Neural cell (in vitro differentiated cells): ENCODE results near the gene TFCP2L1. TPM values are rescaled to one million over a fixed set of nuclear protein-coding genes. Genes with fewer than 3 reads are reported as not detected.

ENCODE experiments used
- H2AFZ ChIP-seq: fragments of 200-600, 300-800 bp; sonication (generic), shearing (Covaris generic); 2 replicates; pipeline ENCODE4 v1.6.0; 2014; ENCODE audit warnings: low read depth, mild to moderate bottlenecking, antibody characterized with exemption, low read length, moderate library complexity
- H3F3A ChIP-seq: fragments of 200-600 bp; shearing (Covaris generic); 2 replicates; pipeline ENCODE4 v1.6.1; 2016; ENCODE audit warnings: mild to moderate bottlenecking, moderate library complexity, mixed read lengths, antibody characterized with exemption, low read length; ENCODE audit not compliant: insufficient read depth, poor library complexity, severe bottlenecking
- H3K27ac ChIP-seq: fragments of 200-600, 300-800 bp; sonication (generic), shearing (Covaris generic); 2 replicates; pipeline ENCODE4 v1.5.1; 2014; ENCODE audit warnings: mild to moderate bottlenecking, low read length, moderate library complexity
- H3K27me3 ChIP-seq: fragments of 300-800, 200-600 bp; sonication (generic), shearing (Covaris generic); 2 replicates; pipeline ENCODE4 v1.6.0; 2014; ENCODE audit warnings: mild to moderate bottlenecking, low read depth, low read length, moderate library complexity; ENCODE audit not compliant: insufficient read depth
- H3K36me3 ChIP-seq: fragments of 300-800, 200-600 bp; sonication (generic), shearing (Covaris generic); 2 replicates; pipeline ENCODE4 v1.5.1; 2014; ENCODE audit warnings: mild to moderate bottlenecking, antibody characterized with exemption, low read length, moderate library complexity; ENCODE audit not compliant: insufficient read depth
- H3K4me2 ChIP-seq: fragments of 300-800, 200-600 bp; sonication (generic), shearing (Covaris generic); 2 replicates; pipeline ENCODE4 v1.6.0; 2014; ENCODE audit warnings: mild to moderate bottlenecking, low read length
- H3K4me3 ChIP-seq: fragments of 300-800, 200-600 bp; sonication (generic), shearing (Covaris generic); 2 replicates; pipeline ENCODE4 v1.5.1; 2014; ENCODE audit warnings: mild to moderate bottlenecking, low read length, moderate library complexity
- H3K79me2 ChIP-seq: fragments of 200-600 bp; shearing (Covaris generic); replicated peaks from 2 replicates; pipeline ENCODE4 v1.6.0; 2014; ENCODE audit warnings: mild to moderate bottlenecking, low read length, moderate library complexity; ENCODE audit not compliant: insufficient read depth
- H3K9ac ChIP-seq: fragments of 300-800, 200-600 bp; sonication (generic), shearing (Covaris generic); 2 replicates; pipeline ENCODE4 v1.6.1; 2016; ENCODE audit warnings: mild to moderate bottlenecking, low read length, mixed read lengths
- H3K9me2 ChIP-seq: fragments of 200-600 bp; shearing (Covaris generic); 2 replicates; pipeline ENCODE4 v1.6.1; 2016; ENCODE audit warnings: mild to moderate bottlenecking, low read length, mixed read lengths; ENCODE audit not compliant: insufficient read depth
- H3K9me3 ChIP-seq: fragments of 200-600, 300-800 bp; sonication (generic), shearing (Covaris generic); 2 replicates; pipeline ENCODE4 v1.6.1; 2016; ENCODE audit warnings: mild to moderate bottlenecking, mixed run types, low read length, moderate library complexity, mixed read lengths
- H4K20me1 ChIP-seq: fragments of 200-600 bp; shearing (Covaris generic); 2 replicates; pipeline ENCODE4 v1.6.1; 2016; ENCODE audit warnings: mild to moderate bottlenecking, mixed run types; ENCODE audit not compliant: insufficient read depth
- CTCF ChIP-seq: fragments of 450-650 bp; IDR thresholded peaks from 2 replicates; pipeline ENCODE4 v1.5.1; 2014; ENCODE audit warnings: antibody characterized with exemption, mild to moderate bottlenecking, moderate library complexity; ENCODE audit not compliant: poor library complexity, severe bottlenecking
- EP300 ChIP-seq: fragments of 450-650 bp; conservative IDR thresholded peaks from 2 replicates; pipeline ENCODE4 v1.6.1; 2014; ENCODE audit warnings: antibody characterized with exemption, mild to moderate bottlenecking, moderate library complexity; ENCODE audit not compliant: poor library complexity, severe bottlenecking
- EZH2 ChIP-seq: fragments of 200-600, 300-800 bp; shearing (Covaris generic), sonication (generic); IDR thresholded peaks from 2 replicates; pipeline ENCODE4 v1.6.1; 2014; ENCODE audit warnings: antibody characterized with exemption, low read length, borderline replicate concordance, mild to moderate bottlenecking; ENCODE audit not compliant: insufficient read depth, poor library complexity, severe bottlenecking
- MXI1 ChIP-seq: fragments of 450-650 bp; conservative IDR thresholded peaks from 2 replicates; pipeline ENCODE4 v1.6.1; 2014; ENCODE audit warnings: antibody characterized with exemption, mild to moderate bottlenecking; ENCODE audit not compliant: poor library complexity, severe bottlenecking
- POLR2AphosphoS5 ChIP-seq: IDR thresholded peaks from 2 replicates; pipeline ENCODE4 v1.6.1; 2012
- RAD21 ChIP-seq: fragments of 450-650 bp; conservative IDR thresholded peaks from 2 replicates; pipeline ENCODE4 v1.6.1; 2014; ENCODE audit warnings: antibody characterized with exemption, mild to moderate bottlenecking, moderate library complexity
- REST ChIP-seq: IDR thresholded peaks from 2 replicates; pipeline ENCODE4 v1.6.1; 2012; ENCODE audit warnings: borderline replicate concordance
- SMC3 ChIP-seq: fragments of 450-650 bp; conservative IDR thresholded peaks from 2 replicates; pipeline ENCODE4 v1.6.1; 2014; ENCODE audit warnings: antibody characterized with exemption, mild to moderate bottlenecking, moderate library complexity; ENCODE audit not compliant: poor library complexity
- TAF1 ChIP-seq: IDR thresholded peaks from 2 replicates; pipeline ENCODE4 v1.6.1; 2012; ENCODE audit warnings: low read depth
- polyA plus RNA-seq: library from polyadenylated mRNA; depleted of rRNA; stranded (reverse); fragments of >200 nt; gene quantifications from 2 replicates; pipeline ENCODE4 v1.2.3, GENCODE V29; 2014

TFCP2L1 gene
- polyA plus RNA-seq, 1 donor from 2014 or later: 0.04 TPM

- no peak overlapping the region for H3K4me2 ChIP-seq
- no peak overlapping the region for H3K27ac ChIP-seq
- H3K9me3 ChIP-seq: no peaks in the 10 kb centered on the region
- H4K20me1 ChIP-seq: no peaks in the 10 kb centered on the region
- no peaks in the 10 kb centered on the region for H3K9me2 ChIP-seq
- H3K79me2 ChIP-seq: no peaks in the 10 kb centered on the region
- H3K9ac ChIP-seq: no peak overlapping the region
- no peaks in the 10 kb centered on the region for H3F3A ChIP-seq
- H3K36me3 ChIP-seq: no peaks in the 10 kb centered on the region
- no peak overlapping the region for H3K4me3 ChIP-seq
- H2AFZ ChIP-seq: no peak overlapping the region
- no peaks in the 10 kb centered on the region for H3K27me3 ChIP-seq
- TF ChIP-seq REST: no peak
Observed at GRCh38 chr2:121199281-121200010, 85.6 kb downstream of the TFCP2L1 start.

DNA sequence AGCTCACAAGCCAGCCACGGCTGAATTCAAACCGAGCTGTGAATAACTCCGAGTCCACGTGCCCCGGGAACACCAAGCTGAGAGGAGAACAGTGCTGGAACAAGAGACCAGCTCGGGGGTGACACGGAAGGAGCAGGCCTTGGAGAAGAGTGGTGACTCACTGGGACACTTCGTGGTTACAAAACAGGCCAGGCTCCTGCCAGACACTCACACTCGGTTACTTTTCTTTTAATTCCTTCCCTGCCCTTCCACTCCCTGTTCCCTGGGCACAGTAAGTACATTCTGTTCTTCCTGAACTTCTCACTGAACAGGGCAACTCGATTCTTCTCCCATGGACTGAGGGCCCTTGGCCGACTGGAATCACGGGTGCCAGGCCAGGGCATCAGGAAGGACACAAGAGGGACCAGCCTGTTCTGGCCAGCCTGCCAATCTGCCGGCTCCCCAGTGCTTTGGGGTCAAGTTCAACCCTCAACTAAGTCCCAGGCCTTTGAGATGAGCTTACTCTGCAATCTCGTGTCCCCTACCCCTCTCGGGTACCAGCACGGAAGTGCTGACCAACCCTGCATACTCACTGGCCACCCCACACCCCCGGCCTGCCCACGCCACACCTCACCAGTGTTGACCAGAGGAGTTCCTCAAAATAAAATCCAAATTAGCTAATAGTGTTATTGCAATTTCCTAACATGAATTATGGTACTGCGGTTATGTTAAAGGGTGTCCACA lies 87.5 kb downstream of the TFCP2L1 start:
- H3K9ac ChIP-seq: no peak overlapping the region
- no peak overlapping the region for H3K4me3 ChIP-seq
- H3K36me3 ChIP-seq: no peaks in the 10 kb centered on the region
- no peaks in the 10 kb centered on the region for H3K9me3 ChIP-seq
- H3K27me3 ChIP-seq: no peaks in the 10 kb centered on the region
- no peaks in the 10 kb centered on the region for H3F3A ChIP-seq
- no peaks in the 10 kb centered on the region for H3K79me2 ChIP-seq
- no peak for TF ChIP-seq CTCF
- no peak for TF ChIP-seq TAF1
- no peak for TF ChIP-seq MXI1
- no peak for TF ChIP-seq RAD21
- no peak for TF ChIP-seq REST
- no peak for TF ChIP-seq EZH2
- no peak for TF ChIP-seq POLR2AphosphoS5
- no peak for TF ChIP-seq SMC3
- no peak for TF ChIP-seq EP300
- H3K4me2 ChIP-seq: no peak overlapping the region
- H2AFZ ChIP-seq: no peak overlapping the region
- no peaks in the 10 kb centered on the region for H3K9me2 ChIP-seq
- H3K27ac ChIP-seq: no peak overlapping the region
- no peaks in the 10 kb centered on the region for H4K20me1 ChIP-seq
